GM19240 (cell line): Measurements from ENCODE around the gene TES.

Source experiments
- DNase-seq: peaks from one replicate; pipeline ENCODE4 v3.0.0; 2011; ENCODE audit warnings: low spot score; ENCODE audit not compliant: insufficient read length

Gene TES

GRCh38 chr7:116219834-116220233 lies 9.5 kb downstream of the TES start:
- DNase-seq: no peak

- DNase-seq: no peak
These were observed 12.2 kb downstream of the TES start for GRCh38 chr7:116222501-116222900.

- no peak for DNase-seq
These were observed 13.2 kb downstream of the TES start for GRCh38 chr7:116223588-116223987.

- DNase-seq: no peak
These were observed 14.3 kb downstream of the TES start for GRCh38 chr7:116224492-116225098.

- no peak for DNase-seq
These were observed 15.5 kb downstream of the TES start for GRCh38 chr7:116225860-116226259.

GRCh38 chr7:116226664-116227063 lies 16.3 kb downstream of the TES start:
- no peak for DNase-seq

GRCh38 chr7:116227678-116228239 lies 17.4 kb downstream of the TES start:
- no peak for DNase-seq

- DNase-seq: no peak
These were observed 17.9 kb downstream of the TES start for GRCh38 chr7:116228241-116228640.

GRCh38 chr7:116229366-116229765 lies 19.0 kb downstream of the TES start:
- no peak for DNase-seq

GRCh38 chr7:116230191-116231005 lies 20.1 kb downstream of the TES start:
- no peak for DNase-seq

GRCh38 chr7:116231543-116231942 lies 21.2 kb downstream of the TES start:
- no peak for DNase-seq

GRCh38 chr7:116231949-116232348 lies 21.6 kb downstream of the TES start:
- DNase-seq: no peak

GRCh38 chr7:116232350-116232749 lies 22.0 kb downstream of the TES start:
- DNase-seq: no peak

GRCh38 chr7:116232920-116233319 lies 22.6 kb downstream of the TES start:
- DNase-seq: no peak

GRCh38 chr7:116234517-116235200 lies 24.3 kb downstream of the TES start:
- DNase-seq: no peak

- DNase-seq: no peak
These were observed 25.0 kb downstream of the TES start for GRCh38 chr7:116235380-116235779.

GRCh38 chr7:116236020-116236630 lies 25.8 kb downstream of the TES start:
- DNase-seq: no peak

- no peak for DNase-seq
These were observed 28.7 kb downstream of the TES start for GRCh38 chr7:116239020-116239419.

GRCh38 chr7:116239434-116239833 lies 29.1 kb downstream of the TES start:
- DNase-seq: no peak

GRCh38 chr7:116240024-116240668 lies 29.8 kb downstream of the TES start:
- no peak for DNase-seq

- DNase-seq: no peak
These were observed 31.0 kb downstream of the TES start for GRCh38 chr7:116241291-116241690.
